H9 (cell line): Measurements from ENCODE around the gene PDZD8. TPM values are rescaled to one million over a fixed set of nuclear protein-coding genes. Genes with fewer than 3 reads are reported as not detected.

Experiments used
- DNase-seq: peaks from one replicate; pipeline ENCODE4 v3.0.0-alpha.2; 2017
- H2AFZ ChIP-seq: one replicate; pipeline ENCODE4 v1.6.1; 2013; ENCODE audit warnings: mild to moderate bottlenecking, low read length, control low read depth, moderate library complexity
- H2AK5ac ChIP-seq: 2 replicates; pipeline ENCODE4 v1.6.1; 2013; ENCODE audit warnings: low read length, control low read depth, mixed read lengths; ENCODE audit not compliant: insufficient read length
- H2BK120ac ChIP-seq: one replicate; pipeline ENCODE4 v1.6.1; 2013; ENCODE audit warnings: low read depth, mild to moderate bottlenecking, low read length, control low read depth, inconsistent platforms; ENCODE audit not compliant: poor library complexity, severe bottlenecking
- H2BK12ac ChIP-seq: 2 replicates; pipeline ENCODE4 v1.6.1; 2013; ENCODE audit warnings: low read length, control low read depth, mixed read lengths, low read depth; ENCODE audit not compliant: insufficient read length
- H2BK15ac ChIP-seq: 2 replicates; pipeline ENCODE4 v1.6.1; 2013; ENCODE audit warnings: low read depth, low read length, control low read depth
- H2BK20ac ChIP-seq: one replicate; pipeline ENCODE4 v1.6.1; 2013; ENCODE audit warnings: low read depth, mild to moderate bottlenecking, low read length, control low read depth, inconsistent platforms; ENCODE audit not compliant: poor library complexity, severe bottlenecking
- H2BK5ac ChIP-seq: 2 replicates; pipeline ENCODE4 v1.6.1; 2013; ENCODE audit warnings: low read length, control low read depth, mixed read lengths; ENCODE audit not compliant: insufficient read length
- H3K14ac ChIP-seq: 2 replicates; pipeline ENCODE4 v1.6.1; 2013; ENCODE audit warnings: low read length, control low read depth; ENCODE audit not compliant: insufficient read depth
- H3K18ac ChIP-seq: 2 replicates; pipeline ENCODE4 v1.6.1; 2013; ENCODE audit warnings: low read depth, mild to moderate bottlenecking, mixed read lengths, low read length, control low read depth; ENCODE audit not compliant: insufficient read length
- H3K23ac ChIP-seq: 2 replicates; pipeline ENCODE4 v1.6.1; 2013; ENCODE audit warnings: low read length, control low read depth, mixed read lengths, low read depth; ENCODE audit not compliant: insufficient read length
- H3K23me2 ChIP-seq: 2 replicates; pipeline ENCODE4 v1.6.1; 2013; ENCODE audit warnings: low read depth, mild to moderate bottlenecking, mixed read lengths, low read length, control low read depth; ENCODE audit not compliant: insufficient read length, poor library complexity, severe bottlenecking
- H3K27ac ChIP-seq: 2 replicates; pipeline ENCODE4 v1.5.1; 2013; ENCODE audit warnings: low read length, control low read depth, mixed read lengths, low read depth; ENCODE audit not compliant: insufficient read length
- H3K27me3 ChIP-seq: 2 replicates; pipeline ENCODE4 v1.6.1; 2013; ENCODE audit warnings: low read length, control low read depth, inconsistent platforms; ENCODE audit not compliant: insufficient read depth
- H3K4ac ChIP-seq: 2 replicates; pipeline ENCODE4 v1.6.1; 2013; ENCODE audit warnings: low read depth, mild to moderate bottlenecking, control low read depth, inconsistent platforms, low read length, moderate library complexity
- H3K4me1 ChIP-seq: 2 replicates; pipeline ENCODE4 v1.6.1; 2013; ENCODE audit warnings: low read length, control low read depth, inconsistent platforms; ENCODE audit not compliant: insufficient read depth
- H3K4me2 ChIP-seq: 2 replicates; pipeline ENCODE4 v1.6.1; 2013; ENCODE audit warnings: low read length, control low read depth, mixed read lengths; ENCODE audit not compliant: insufficient read length, insufficient read depth
- H3K56ac ChIP-seq: 2 replicates; pipeline ENCODE4 v1.6.1; 2013; ENCODE audit warnings: low read depth, mild to moderate bottlenecking, mixed read lengths, low read length, control low read depth; ENCODE audit not compliant: insufficient read length
- H3K79me1 ChIP-seq: 2 replicates; pipeline ENCODE4 v1.6.1; 2013; ENCODE audit warnings: low read depth, mild to moderate bottlenecking, moderate library complexity, low read length, control low read depth, inconsistent platforms; ENCODE audit not compliant: insufficient read depth, poor library complexity, severe bottlenecking
- H3K79me2 ChIP-seq: 2 replicates; pipeline ENCODE4 v1.6.1; 2013; ENCODE audit warnings: low read length, control low read depth, inconsistent platforms; ENCODE audit not compliant: insufficient read depth
- H3K9ac ChIP-seq: 2 replicates; pipeline ENCODE4 v1.6.1; 2013; ENCODE audit warnings: low read length, control low read depth, mixed read lengths; ENCODE audit not compliant: insufficient read length; ENCODE audit errors: extremely low read depth
- H3K9me3 ChIP-seq: one replicate; pipeline ENCODE4 v1.6.1; 2013; ENCODE audit warnings: low read depth, low read length, inconsistent platforms; ENCODE audit not compliant: control insufficient read depth
- H3T11ph ChIP-seq: one replicate; pipeline ENCODE4 v1.6.1; 2013; ENCODE audit warnings: mild to moderate bottlenecking, low read length, control low read depth, inconsistent platforms
- H4K20me1 ChIP-seq: one replicate; pipeline ENCODE4 v1.6.1; 2013; ENCODE audit not compliant: control insufficient read depth, insufficient read length, insufficient read depth
- H4K5ac ChIP-seq: 2 replicates; pipeline ENCODE4 v1.6.1; 2013; ENCODE audit warnings: low read depth, mild to moderate bottlenecking, mixed read lengths, low read length, control low read depth; ENCODE audit not compliant: insufficient read length
- H4K8ac ChIP-seq: replicated peaks from 2 replicates; pipeline ENCODE4 v1.6.1; 2013; ENCODE audit warnings: low read length, control low read depth, mixed read lengths, low read depth; ENCODE audit not compliant: insufficient read length
- H4K91ac ChIP-seq: 2 replicates; pipeline ENCODE4 v1.6.1; 2013; ENCODE audit warnings: low read depth, mild to moderate bottlenecking, moderate library complexity, mixed read lengths, low read length, control low read depth; ENCODE audit not compliant: insufficient read length
- H3K27ac Mint-ChIP-seq, 3 experiments: 2 replicates in 2 of 3; 3 replicates in 1 of 3; pipeline ENCODE4 v1.8.0; 2020 to 2021; ENCODE audit warnings: mixed read lengths in 3 of 3, mild to moderate bottlenecking in 1 of 3, moderate library complexity in 1 of 3
- H3K27me3 Mint-ChIP-seq: 2 replicates; pipeline ENCODE4 v1.8.0; 2021; ENCODE audit warnings: low read depth, mild to moderate bottlenecking, moderate library complexity, mixed read lengths
- H3K36me3 Mint-ChIP-seq, 3 experiments: 2 replicates in 2 of 3; 3 replicates in 1 of 3; pipeline ENCODE4 v1.8.0; 2020 to 2021; ENCODE audit warnings: low read depth in 3 of 3, mixed read lengths in 3 of 3; ENCODE audit not compliant: insufficient read depth in 1 of 3
- H3K4me1 Mint-ChIP-seq, 2 experiments: 2 replicates each; pipeline ENCODE4 v1.8.0; 2020; ENCODE audit warnings: mixed read lengths in 2 of 2
- H3K4me3 Mint-ChIP-seq, 2 experiments: 2 replicates in 1 of 2; 3 replicates in 1 of 2; pipeline ENCODE4 v1.8.0; 2020 to 2021; ENCODE audit warnings: mild to moderate bottlenecking in 2 of 2, mixed read lengths in 2 of 2, moderate library complexity in 1 of 2
- H3K9me3 Mint-ChIP-seq, 2 experiments: 2 replicates in 1 of 2; 3 replicates in 1 of 2; pipeline ENCODE4 v1.8.0; 2020; ENCODE audit warnings: mild to moderate bottlenecking in 2 of 2, mixed read lengths in 2 of 2, moderate library complexity in 1 of 2
- WGBS: extraction: QIAGEN DNeasy Blood & Tissue Kit; methylation state at CpG from one replicate; pipeline ENCODE4 v1.1.7; 2013; ENCODE audit warnings: missing lambda C conversion rate, low lambda C conversion rate, mixed read lengths; ENCODE audit not compliant: insufficient read length; ENCODE audit errors: extremely low coverage; 5-methylcytosine and 5-hydroxymethylcytosine counted together
- total RNA-seq: library from RNA; stranded (reverse); gene quantifications from 2 replicates; pipeline ENCODE4 v1.2.1, GENCODE V29; 2021
- TF ChIP-seq, protein P1 (sequence below): fragments of 200-600 bp; sonication (generic); conservative IDR thresholded peaks from 3 replicates; pipeline ENCODE4 v1.8.0; 2021; ENCODE audit warnings: antibody characterized with exemption, mild to moderate bottlenecking

PDZD8 gene
- total RNA-seq, 1 experiment from 2014 or later: 38.2 TPM

- Mint-ChIP-seq H3K4me1 (peaks cover 14 to 25% of the 10 kb centered on the region in 2 experiments), H3K27me3 (peaks cover 13% of the 10 kb centered on the region), H3K4me3 (no peak overlapping the region), H3K9me3 (no peaks in the 10 kb centered on the region), H3K27ac (no peak overlapping the region), H3K36me3 (no peaks in the 10 kb centered on the region)
- Histone ChIP-seq H2BK120ac (no peak overlapping the region), H2AK5ac (no peak overlapping the region), H2BK5ac (no peak overlapping the region), H3K9ac (no peak overlapping the region), H4K91ac (no peak overlapping the region), H3K4me2 (no peak overlapping the region), H3K9me3 (no peaks in the 10 kb centered on the region), H2BK12ac (no peak overlapping the region), H4K5ac (no peak overlapping the region), H3T11ph (no peak overlapping the region), H3K79me1 (no peaks in the 10 kb centered on the region), H2AFZ (no peak overlapping the region), H4K8ac (no peak overlapping the region), H3K27ac (no peak overlapping the region), H3K79me2 (no peaks in the 10 kb centered on the region), H3K56ac (no peak overlapping the region), H3K23me2 (no peaks in the 10 kb centered on the region), H3K23ac (no peak overlapping the region), H3K18ac (no peak overlapping the region), H3K4me1 (no peaks in the 10 kb centered on the region), H2BK15ac (no peak overlapping the region), H2BK20ac (no peak overlapping the region), H3K14ac (no peak overlapping the region; the same call in 1 of the 2 replicates), H3K4ac (no peak overlapping the region), H4K20me1 (no peaks in the 10 kb centered on the region), H3K27me3 (no peaks in the 10 kb centered on the region)
- no CpG with 5 or more reads among the region's 7 CpGs for WGBS
- TF ChIP-seq, protein P1, sequence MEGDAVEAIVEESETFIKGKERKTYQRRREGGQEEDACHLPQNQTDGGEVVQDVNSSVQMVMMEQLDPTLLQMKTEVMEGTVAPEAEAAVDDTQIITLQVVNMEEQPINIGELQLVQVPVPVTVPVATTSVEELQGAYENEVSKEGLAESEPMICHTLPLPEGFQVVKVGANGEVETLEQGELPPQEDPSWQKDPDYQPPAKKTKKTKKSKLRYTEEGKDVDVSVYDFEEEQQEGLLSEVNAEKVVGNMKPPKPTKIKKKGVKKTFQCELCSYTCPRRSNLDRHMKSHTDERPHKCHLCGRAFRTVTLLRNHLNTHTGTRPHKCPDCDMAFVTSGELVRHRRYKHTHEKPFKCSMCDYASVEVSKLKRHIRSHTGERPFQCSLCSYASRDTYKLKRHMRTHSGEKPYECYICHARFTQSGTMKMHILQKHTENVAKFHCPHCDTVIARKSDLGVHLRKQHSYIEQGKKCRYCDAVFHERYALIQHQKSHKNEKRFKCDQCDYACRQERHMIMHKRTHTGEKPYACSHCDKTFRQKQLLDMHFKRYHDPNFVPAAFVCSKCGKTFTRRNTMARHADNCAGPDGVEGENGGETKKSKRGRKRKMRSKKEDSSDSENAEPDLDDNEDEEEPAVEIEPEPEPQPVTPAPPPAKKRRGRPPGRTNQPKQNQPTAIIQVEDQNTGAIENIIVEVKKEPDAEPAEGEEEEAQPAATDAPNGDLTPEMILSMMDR: no peak
- no peak for DNase-seq
These were observed 124.8 kb downstream of the PDZD8 start for GRCh38 chr10:117250411-117250810.
